HG02852 (cell line): ENCODE data around the gene FGF6.
"Not testable (repeated sequence)": the region's sequence is repeated elsewhere in the genome, so short reads cannot be mapped to it uniquely, and the experiment has no call there.

Experiments used
- ATAC-seq: cut with Tn5 transposase; IDR thresholded peaks from one replicate; pipeline ENCODE4 v1.9.1; 2021; ENCODE audit warnings: mild to moderate bottlenecking, moderate library complexity; ENCODE audit not compliant: unreplicated experiment

FGF6 gene, protein sequence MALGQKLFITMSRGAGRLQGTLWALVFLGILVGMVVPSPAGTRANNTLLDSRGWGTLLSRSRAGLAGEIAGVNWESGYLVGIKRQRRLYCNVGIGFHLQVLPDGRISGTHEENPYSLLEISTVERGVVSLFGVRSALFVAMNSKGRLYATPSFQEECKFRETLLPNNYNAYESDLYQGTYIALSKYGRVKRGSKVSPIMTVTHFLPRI

GRCh38 chr12:4445156-4446101 lies at the start of gene FGF6:
TSS of gene FGF6 (minus strand) at chr12:4445815. CDS start at chr12:4445570, 245 bp downstream.
- ATAC-seq = no peak

- ATAC-seq = no peak
These were observed 45.4 kb upstream of the FGF6 start for GRCh38 chr12:4490973-4491372.

DNA sequence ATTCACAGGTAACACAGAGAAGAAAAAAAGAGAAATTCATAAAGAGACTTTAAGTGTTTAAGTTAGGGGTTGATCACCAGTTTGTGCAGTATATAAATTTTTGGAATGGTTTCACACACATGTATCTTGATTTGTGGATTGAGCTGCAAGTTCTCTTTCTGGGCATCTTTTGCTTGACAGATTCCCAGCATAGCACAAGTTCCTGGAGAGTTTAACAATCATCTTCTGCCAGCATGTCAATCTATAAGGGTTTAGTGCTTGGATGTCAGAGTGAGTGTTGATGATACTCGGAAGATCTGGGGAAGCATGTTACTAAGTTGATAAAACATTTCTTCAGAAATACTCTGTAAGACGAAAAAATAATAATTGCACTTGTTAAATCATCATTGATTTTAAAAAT lies 43.9 kb upstream of the FGF6 start:
- no peak for ATAC-seq

DNA sequence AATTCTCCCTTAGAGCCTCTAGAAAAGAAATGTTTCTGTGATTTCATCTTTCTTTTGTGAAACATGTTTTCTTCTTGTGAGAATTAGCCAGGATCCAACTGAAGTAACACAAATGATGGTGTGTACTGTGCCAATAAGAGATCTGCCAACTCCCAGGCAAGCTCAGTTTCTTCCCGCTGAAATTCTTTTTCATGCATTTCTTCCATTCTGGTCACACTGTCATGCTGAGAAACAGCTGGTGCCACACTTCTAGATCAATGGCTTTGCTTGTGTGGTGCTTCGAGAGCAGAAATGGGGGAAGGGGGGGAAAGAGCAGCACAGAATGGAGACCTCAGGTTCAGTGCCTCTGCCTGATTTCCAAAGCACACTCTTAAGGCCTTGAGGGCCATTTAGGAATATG lies 41.4 kb upstream of the FGF6 start:
- ATAC-seq = no peak

GRCh38 chr12:4486049-4486699 lies 40.6 kb upstream of the FGF6 start:
- no peak for ATAC-seq

- ATAC-seq = no peak
These were observed 38.5 kb upstream of the FGF6 start for GRCh38 chr12:4483885-4484823.

GRCh38 chr12:4482936-4483335 lies 37.3 kb upstream of the FGF6 start:
- ATAC-seq = no peak

- no peak for ATAC-seq
These were observed 33.3 kb upstream of the FGF6 start for GRCh38 chr12:4478933-4479332.

DNA sequence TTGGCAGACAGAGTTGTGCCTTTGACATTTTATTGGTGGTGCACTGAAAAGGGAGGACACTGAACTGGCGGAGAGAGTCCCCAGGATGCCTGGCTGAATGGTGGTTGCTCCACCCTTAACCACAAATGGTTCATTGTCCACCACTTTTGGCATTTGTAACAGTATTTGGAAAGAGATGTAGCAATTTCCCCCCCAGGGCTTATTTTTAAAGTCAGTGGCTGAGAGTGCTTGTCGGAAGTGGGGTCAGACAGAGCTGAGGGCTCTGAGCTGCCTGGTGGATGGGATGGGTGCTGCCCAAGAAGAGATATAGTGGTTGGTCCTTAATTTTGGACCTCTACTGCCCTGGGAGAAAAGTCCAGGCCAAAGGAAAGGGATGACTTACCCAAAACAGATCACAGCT lies 31.5 kb upstream of the FGF6 start:
- no peak for ATAC-seq

DNA sequence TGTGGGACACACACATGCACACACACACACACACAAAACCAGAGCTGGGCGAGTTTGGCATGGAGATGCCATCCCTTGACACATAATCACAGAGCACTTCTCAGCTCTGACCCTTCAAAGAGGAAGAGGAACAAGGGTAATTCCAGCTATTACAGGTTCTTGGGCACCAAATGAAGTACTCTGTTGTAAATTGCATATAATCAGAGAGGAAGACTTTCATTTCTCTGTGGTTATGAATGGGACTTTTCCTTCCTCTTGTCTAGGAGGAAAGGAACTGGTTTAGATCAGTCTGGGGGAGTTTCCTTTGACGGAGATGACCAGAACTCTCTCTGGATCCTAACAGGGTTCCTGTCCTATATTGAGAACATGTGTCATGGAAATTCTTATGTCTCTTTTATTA lies 26.4 kb upstream of the FGF6 start:
- ATAC-seq = no peak

DNA sequence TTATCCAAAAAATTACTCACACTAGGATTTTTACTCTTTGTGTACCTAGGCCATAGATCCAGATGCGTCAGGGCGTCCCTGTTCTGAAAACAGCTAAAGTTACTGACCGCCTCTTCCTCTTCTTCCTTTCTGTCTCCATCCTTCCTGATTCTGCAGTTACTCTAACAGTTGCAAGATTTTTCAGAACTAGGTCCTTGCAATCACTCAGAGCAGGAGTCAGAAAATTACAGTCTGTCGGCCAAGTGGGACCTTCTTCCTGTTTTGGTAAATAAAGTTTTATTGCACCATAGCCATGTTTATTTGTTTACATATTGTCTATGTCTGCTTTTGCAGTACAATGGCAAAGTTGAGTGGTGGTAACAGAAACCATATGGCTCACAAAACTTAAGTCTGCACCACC lies 25.6 kb upstream of the FGF6 start:
- ATAC-seq = no peak

- no peak for ATAC-seq
These were observed 23.4 kb upstream of the FGF6 start for GRCh38 chr12:4468994-4469393.

DNA sequence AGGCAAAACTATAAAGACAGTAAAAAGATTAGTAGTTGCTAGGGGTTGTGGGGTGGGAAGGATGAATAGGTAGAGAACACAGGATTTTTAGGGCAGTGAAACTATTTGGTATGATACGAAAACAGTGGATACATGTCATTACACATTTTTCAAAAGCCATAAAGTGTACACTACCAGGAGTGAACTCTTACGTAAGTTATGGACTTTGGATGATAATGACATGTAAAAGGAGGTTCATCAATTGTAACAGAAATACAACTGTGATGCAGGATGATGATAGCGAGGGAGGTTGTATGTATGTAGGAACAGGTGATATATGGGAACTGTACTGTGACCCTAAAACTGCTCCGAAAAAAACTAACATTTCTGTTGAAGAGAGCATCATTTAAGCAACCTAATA lies 15.1 kb upstream of the FGF6 start:
- ATAC-seq = no peak

- ATAC-seq = not testable (repeated sequence)
These were observed 10.2 kb upstream of the FGF6 start for GRCh38 chr12:4455849-4456248.

DNA sequence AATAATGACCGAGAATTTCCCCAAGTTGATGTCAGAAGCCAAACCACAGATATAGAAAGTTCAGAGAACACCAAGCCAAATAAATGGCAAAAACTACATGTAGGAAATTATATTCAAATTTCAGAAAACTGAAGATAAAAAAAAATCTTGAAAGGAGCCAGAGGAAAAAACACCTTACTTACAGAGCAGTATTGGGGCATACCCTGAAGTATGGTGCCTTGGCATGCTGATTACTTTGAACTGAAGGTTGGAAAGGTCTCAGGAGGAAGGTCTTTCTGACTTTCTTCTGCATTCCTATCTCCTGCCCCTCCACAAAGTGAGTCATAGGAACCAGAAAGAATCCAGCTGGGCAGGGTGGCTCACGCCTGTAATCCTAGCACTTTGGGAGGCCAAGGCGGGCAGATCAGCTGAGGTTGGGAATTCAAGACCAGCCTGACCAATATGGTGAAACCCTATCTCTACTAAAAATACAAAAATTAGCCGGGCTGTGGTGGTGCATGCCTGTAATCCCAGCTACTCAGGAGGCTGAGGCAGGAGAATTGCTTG lies 8.8 kb upstream of the FGF6 start:
- no peak for ATAC-seq

DNA sequence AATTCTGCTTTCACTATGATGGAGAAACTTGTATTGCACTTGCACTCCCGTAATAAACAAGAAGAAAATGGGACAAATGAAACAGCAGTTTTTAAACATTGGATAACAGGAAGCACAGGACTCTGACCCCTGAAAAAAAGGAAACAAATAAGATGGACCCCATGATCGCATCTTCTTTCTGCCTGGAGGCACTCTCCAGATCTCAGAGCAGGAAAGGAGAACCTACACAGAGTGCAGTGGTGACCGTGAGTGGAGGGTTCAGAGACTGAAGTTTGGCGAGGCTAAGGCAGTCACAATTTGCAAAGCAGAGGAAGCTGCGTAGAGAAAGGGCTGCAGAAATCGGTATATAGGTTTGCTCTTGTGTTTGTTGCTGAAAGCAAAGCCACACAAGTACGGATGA lies 6.1 kb upstream of the FGF6 start:
- ATAC-seq = no peak

- ATAC-seq = no peak
These were observed 5.0 kb upstream of the FGF6 start for GRCh38 chr12:4450551-4451112.

GRCh38 chr12:4449851-4450221 lies 4.2 kb upstream of the FGF6 start:
- ATAC-seq = no peak

DNA sequence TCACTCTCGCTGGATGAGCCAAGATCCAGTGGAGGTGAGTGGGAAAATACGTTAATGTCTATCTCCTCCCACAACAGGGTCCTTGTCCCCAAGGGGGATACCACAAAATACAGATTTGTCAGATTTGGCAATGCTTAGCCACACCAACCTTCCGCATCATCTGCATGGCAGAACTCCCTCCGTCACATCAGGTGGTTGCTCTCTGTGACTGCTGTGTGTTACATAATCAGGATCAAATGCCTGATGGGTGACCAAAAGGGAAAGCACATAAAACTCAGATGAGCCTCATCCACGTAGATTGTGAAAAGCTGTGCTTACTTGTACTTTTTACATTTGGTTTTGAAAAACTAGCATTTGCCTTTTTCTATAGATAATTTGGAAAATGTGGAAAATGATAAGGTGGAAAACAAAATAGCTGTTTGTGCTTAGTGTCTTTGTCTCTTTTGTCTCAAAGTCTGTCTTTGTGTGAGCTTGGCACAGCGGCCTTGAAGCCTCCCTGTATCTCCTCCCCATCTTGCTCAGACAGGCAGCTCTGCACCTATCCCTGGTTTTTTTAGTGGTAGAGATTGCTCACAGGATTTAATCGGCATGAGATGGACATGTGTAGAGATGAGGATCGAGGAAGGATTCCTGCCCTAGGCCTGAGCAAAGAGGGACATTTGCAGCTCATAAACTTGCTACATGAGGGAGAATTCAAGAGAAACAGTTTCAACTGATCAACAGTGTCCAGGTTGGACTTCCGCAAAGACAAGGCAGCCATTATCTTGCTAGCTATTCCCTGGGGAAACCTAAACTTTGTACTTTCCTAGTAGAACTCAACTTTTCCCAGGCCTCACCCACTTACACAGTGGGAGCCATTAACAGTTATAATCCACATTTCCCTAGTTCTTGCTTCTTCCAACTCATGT lies 3.6 kb upstream of the FGF6 start:
- no peak for ATAC-seq
